GM12878 (cell line): Measurements from ENCODE around the gene JAGN1. TPM values are rescaled to one million over a fixed set of nuclear protein-coding genes. Genes with fewer than 3 reads are reported as not detected.

Experiments
- BCL3 ChIP-seq: IDR thresholded peaks from 2 replicates; pipeline ENCODE4 v1.6.1; 2011; ENCODE audit warnings: borderline replicate concordance, low read depth, mild to moderate bottlenecking, moderate library complexity, low read length; ENCODE audit not compliant: insufficient read depth, poor library complexity, severe bottlenecking
- RELB ChIP-seq: fragments of 450-650 bp; IDR thresholded peaks from 2 replicates; pipeline ENCODE4 v1.6.1; 2017; ENCODE audit warnings: low read depth, mild to moderate bottlenecking, moderate library complexity
- REST ChIP-seq: IDR thresholded peaks from 2 replicates; pipeline ENCODE4 v1.6.1; 2012; ENCODE audit warnings: mild to moderate bottlenecking, low read depth, low read length
- RUNX3 ChIP-seq: IDR thresholded peaks from 2 replicates; pipeline ENCODE4 v1.6.1; 2012; ENCODE audit warnings: low read length, inconsistent platforms
- ZBED1 ChIP-seq: IDR thresholded peaks from 2 replicates; pipeline ENCODE4 v1.6.1; 2016; ENCODE audit warnings: borderline replicate concordance
- polyA plus RNA-seq, 11 experiments: library from polyadenylated mRNA; depleted of rRNA in 4 of 11; unstranded in 6 of 11; stranded (reverse) in 5 of 11; fragments of >200 nt; fragmentation: Nextera tagmentation in 4 of 11; fragmentation: Illumina TruSeq in 1 of 11; extraction: Ambion mirVana in 4 of 11; extraction: Trizol in 1 of 11; gene quantifications; 1 replicate in 1 of 11; 2 replicates in 10 of 11; pipeline versions ENCODE4 v1.2.1 to v1.2.3, GENCODE V29; 2011 to 2016; ENCODE audit warnings: inconsistent platforms in 2 of 11, missing spikeins in 2 of 11, low read depth in 1 of 11
- total RNA-seq, 4 experiments: library from RNA; depleted of rRNA in 3 of 4; stranded (reverse); fragments of >200 nt in 3 of 4; fragmentation: Illumina TruSeq in 1 of 4; extraction: Trizol in 1 of 4; gene quantifications; 2 replicates each; pipeline versions ENCODE4 v1.2.1 to v1.2.3, GENCODE V29; 2013 to 2021
- TF ChIP-seq, protein P1 (sequence below): fragments of 450-650 bp; conservative IDR thresholded peaks from 2 replicates; pipeline ENCODE4 v1.6.1; 2017; ENCODE audit warnings: mild to moderate bottlenecking, moderate library complexity
- TF ChIP-seq, protein P2 (sequence below): IDR thresholded peaks from 2 replicates; pipeline ENCODE4 v1.6.1; 2011; ENCODE audit warnings: borderline replicate concordance, low read depth, mild to moderate bottlenecking, moderate library complexity, mixed read lengths, low read length; ENCODE audit not compliant: insufficient read depth; ENCODE audit errors: extremely low read length

Gene JAGN1
- total and polyA plus RNA-seq, 10 of the 15 experiments (the other 5 are each of a cell fraction or from before 2014, with no cell fraction given): 23.3 to 56.0 (median 35.4) TPM

GRCh38 chr3:9933561-9934234 lies 43.3 kb downstream of the JAGN1 start, which contains the start of gene CRELD1 (continued):
- TF ChIP-seq, protein P1, sequence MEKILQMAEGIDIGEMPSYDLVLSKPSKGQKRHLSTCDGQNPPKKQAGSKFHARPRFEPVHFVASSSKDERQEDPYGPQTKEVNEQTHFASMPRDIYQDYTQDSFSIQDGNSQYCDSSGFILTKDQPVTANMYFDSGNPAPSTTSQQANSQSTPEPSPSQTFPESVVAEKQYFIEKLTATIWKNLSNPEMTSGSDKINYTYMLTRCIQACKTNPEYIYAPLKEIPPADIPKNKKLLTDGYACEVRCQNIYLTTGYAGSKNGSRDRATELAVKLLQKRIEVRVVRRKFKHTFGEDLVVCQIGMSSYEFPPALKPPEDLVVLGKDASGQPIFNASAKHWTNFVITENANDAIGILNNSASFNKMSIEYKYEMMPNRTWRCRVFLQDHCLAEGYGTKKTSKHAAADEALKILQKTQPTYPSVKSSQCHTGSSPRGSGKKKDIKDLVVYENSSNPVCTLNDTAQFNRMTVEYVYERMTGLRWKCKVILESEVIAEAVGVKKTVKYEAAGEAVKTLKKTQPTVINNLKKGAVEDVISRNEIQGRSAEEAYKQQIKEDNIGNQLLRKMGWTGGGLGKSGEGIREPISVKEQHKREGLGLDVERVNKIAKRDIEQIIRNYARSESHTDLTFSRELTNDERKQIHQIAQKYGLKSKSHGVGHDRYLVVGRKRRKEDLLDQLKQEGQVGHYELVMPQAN: 0 out of 2 replicates have a peak, but pooled peaks have one; percentile 54
- TF ChIP-seq, protein P2, sequence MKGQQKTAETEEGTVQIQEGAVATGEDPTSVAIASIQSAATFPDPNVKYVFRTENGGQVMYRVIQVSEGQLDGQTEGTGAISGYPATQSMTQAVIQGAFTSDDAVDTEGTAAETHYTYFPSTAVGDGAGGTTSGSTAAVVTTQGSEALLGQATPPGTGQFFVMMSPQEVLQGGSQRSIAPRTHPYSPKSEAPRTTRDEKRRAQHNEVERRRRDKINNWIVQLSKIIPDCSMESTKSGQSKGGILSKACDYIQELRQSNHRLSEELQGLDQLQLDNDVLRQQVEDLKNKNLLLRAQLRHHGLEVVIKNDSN: peak; percentile 48
- TF ChIP-seq ZBED1: no peak
- TF ChIP-seq RELB: peak; percentile 59; the same call in 1 of the 2 replicates
- TF ChIP-seq RUNX3: peak; percentile 26
- no peak for TF ChIP-seq BCL3
- no peak for TF ChIP-seq REST
